ENCODE measurements around the gene TPSD1. TPM values are rescaled to one million over a fixed set of nuclear protein-coding genes. Genes with fewer than 3 reads are reported as not detected.

The TPSD1 gene
- total RNA-seq, 3 donors from 2014 or later (not counting 1 experiment from before 2014, with no cell fraction given) = 3.2 TPM; not detected in 2

- Mint-ChIP-seq H3K9me3 (no peaks in the 10 kb centered on the region), H3K36me3 (no peaks in the 10 kb centered on the region), H3K4me3 (no peak overlapping the region), H3K27ac (no peak overlapping the region), H3K27me3 (ENCODE audit: low read depth in 2 of 2) (peaks cover 8 to 19% of the 10 kb centered on the region in 2 donors), H3K4me1 (peaks cover 5 to 6% of the 10 kb centered on the region in 2 donors)
- Histone ChIP-seq H3K27ac (ENCODE audit: low read length) (no peak overlapping the region), H3K27me3 (ENCODE audit: control insufficient read depth, insufficient read depth, low read length) (peaks cover 15% of the 10 kb centered on the region), H3K4me3 (ENCODE audit: low read length) (no peak overlapping the region), H3K9me3 (ENCODE audit: control insufficient read depth, insufficient read depth, low read length) (no peaks in the 10 kb centered on the region), H3K4me1 (ENCODE audit: control insufficient read depth, insufficient read depth, low read length) (peaks cover 9% of the 10 kb centered on the region), H3K36me3 (ENCODE audit: control insufficient read depth, insufficient read depth, low read length) (no peaks in the 10 kb centered on the region)
- 85% methylated on average over 34 of the region's 34 CpGs for WGBS (ENCODE audit: insufficient coverage)
- TF ChIP-seq CTCF (IDR thresholded peaks at IDR 0.05) = no peak
- DNase-seq (no peak), ATAC-seq (no peak)
- intact Hi-C loops (cut with micrococcal nuclease) = no loop called here
Measured at GRCh38 chr16:1257561-1258224, 1.8 kb downstream of the TPSD1 start.

DNA sequence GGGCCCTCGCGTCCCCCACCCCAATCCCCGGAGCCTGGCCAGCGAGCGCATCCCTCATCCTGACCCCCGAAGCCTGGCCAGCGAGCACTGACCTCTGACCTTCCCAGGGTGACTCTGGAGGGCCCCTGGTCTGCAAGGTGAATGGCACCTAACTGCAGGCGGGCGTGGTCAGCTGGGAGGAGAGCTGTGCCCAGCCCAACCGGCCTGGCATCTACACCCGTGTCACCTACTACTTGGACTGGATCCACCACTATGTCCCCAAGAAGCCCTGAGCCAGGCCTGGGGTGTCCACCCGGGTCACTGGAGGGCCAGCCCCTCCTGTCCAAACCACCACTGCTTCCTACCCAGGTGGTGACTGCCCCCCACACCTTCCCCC, 2.3 kb downstream of the TPSD1 start:
- Histone ChIP-seq H3K4me1 (ENCODE audit: control insufficient read depth, insufficient read depth, low read length) (peaks cover 9% of the 10 kb centered on the region), H3K9me3 (ENCODE audit: control insufficient read depth, insufficient read depth, low read length) (no peaks in the 10 kb centered on the region), H3K4me3 (ENCODE audit: low read length) (no peak overlapping the region), H3K27ac (ENCODE audit: low read length) (no peak overlapping the region), H3K27me3 (ENCODE audit: control insufficient read depth, insufficient read depth, low read length) (peaks cover 18% of the 10 kb centered on the region), H3K36me3 (ENCODE audit: control insufficient read depth, insufficient read depth, low read length) (no peaks in the 10 kb centered on the region)
- no peak for ATAC-seq
- TF ChIP-seq CTCF (IDR thresholded peaks at IDR 0.05) = no peak
- WGBS (ENCODE audit: insufficient coverage) = 70% methylated on average over 12 of the region's 12 CpGs
- H3K4me3 Mint-ChIP-seq = peak overlapping the region; percentile 65
- DNase-seq = no peak
- peaks cover 5 to 6% of the 10 kb centered on the region in 2 donors for H3K4me1 Mint-ChIP-seq
- intact Hi-C loops (cut with micrococcal nuclease) = no loop called here
- H3K36me3 Mint-ChIP-seq = no peaks in the 10 kb centered on the region
- H3K27me3 Mint-ChIP-seq (ENCODE audit: low read depth in 2 of 2) = peaks cover 8 to 19% of the 10 kb centered on the region in 2 donors
- H3K9me3 Mint-ChIP-seq = no peaks in the 10 kb centered on the region
- H3K27ac Mint-ChIP-seq = no peak overlapping the region

- Mint-ChIP-seq H3K4me1 (peaks cover 5 to 6% of the 10 kb centered on the region in 2 donors), H3K36me3 (no peaks in the 10 kb centered on the region), H3K4me3 (peak overlapping the region; percentile 82), H3K27ac (peak overlapping the region in 1 of 2 donors; percentile 27), H3K9me3 (no peaks in the 10 kb centered on the region), H3K27me3 (ENCODE audit: low read depth in 2 of 2) (peaks cover 8 to 19% of the 10 kb centered on the region in 2 donors)
- ATAC-seq = peak; percentile 30 to 71 (median 67)
- Histone ChIP-seq H3K4me3 (ENCODE audit: low read length) (peak overlapping the region; percentile 7), H3K27me3 (ENCODE audit: control insufficient read depth, insufficient read depth, low read length) (peaks cover 18% of the 10 kb centered on the region), H3K36me3 (ENCODE audit: control insufficient read depth, insufficient read depth, low read length) (no peaks in the 10 kb centered on the region), H3K9me3 (ENCODE audit: control insufficient read depth, insufficient read depth, low read length) (no peaks in the 10 kb centered on the region), H3K27ac (ENCODE audit: low read length) (no peak overlapping the region), H3K4me1 (ENCODE audit: control insufficient read depth, insufficient read depth, low read length) (peaks cover 9% of the 10 kb centered on the region)
- no peak for TF ChIP-seq CTCF (IDR thresholded peaks at IDR 0.05)
- 21% methylated on average over 42 of the region's 42 CpGs for WGBS (ENCODE audit: insufficient coverage)
- intact Hi-C loops (cut with micrococcal nuclease) = no loop called here
- DNase-seq = no peak
Measured at GRCh38 chr16:1258906-1259759, 3.3 kb downstream of the TPSD1 start.
